ENCODE measurements around the gene CTDSPL2.
"Not testable (repeated sequence)": the region's sequence is repeated elsewhere in the genome, so short reads cannot be mapped to it uniquely, and the experiment has no call there.

Gene CTDSPL2

GRCh38 chr15:44426975-44427755 lies at the start of gene CTDSPL2:
TSS of gene CTDSPL2 (plus strand) at chr15:44427629. CDS start at chr15:44459015, 31,386 bp downstream.
- in situ Hi-C loops (cut with MboI; ENCODE audit: low sequenced_read_pairs), result no loop called here

- in situ Hi-C loops (cut with MboI; ENCODE audit: low sequenced_read_pairs), result no loop called here
These were observed 46.2 kb upstream of the CTDSPL2 start for GRCh38 chr15:44381236-44381635.

- in situ Hi-C loops (cut with MboI; ENCODE audit: low sequenced_read_pairs), result no loop called here
These were observed 42.0 kb upstream of the CTDSPL2 start for GRCh38 chr15:44385344-44385942.

GRCh38 chr15:44394062-44394461 lies 33.4 kb upstream of the CTDSPL2 start:
- in situ Hi-C loops (cut with MboI; ENCODE audit: low sequenced_read_pairs), result no loop called here

GRCh38 chr15:44394562-44394961 lies 32.9 kb upstream of the CTDSPL2 start:
- in situ Hi-C loops (cut with MboI; ENCODE audit: low sequenced_read_pairs), result no loop called here

GRCh38 chr15:44397869-44398268 lies 29.6 kb upstream of the CTDSPL2 start:
- in situ Hi-C loops (cut with MboI; ENCODE audit: low sequenced_read_pairs), result no loop called here

- in situ Hi-C loops (cut with MboI; ENCODE audit: low sequenced_read_pairs), result no loop called here
These were observed 13.4 kb upstream of the CTDSPL2 start for GRCh38 chr15:44414001-44414400.

GRCh38 chr15:44427756-44428724 lies 611 bp downstream of the CTDSPL2 start:
- in situ Hi-C loops (cut with MboI; ENCODE audit: low sequenced_read_pairs), result no loop called here

- in situ Hi-C loops (cut with MboI; ENCODE audit: low sequenced_read_pairs), result no loop called here
These were observed 8.7 kb downstream of the CTDSPL2 start for GRCh38 chr15:44435893-44436667.

GRCh38 chr15:44438402-44438801 lies 11.0 kb downstream of the CTDSPL2 start:
- in situ Hi-C loops (cut with MboI; ENCODE audit: low sequenced_read_pairs), result no loop called here

GRCh38 chr15:44441095-44441501 lies 13.7 kb downstream of the CTDSPL2 start:
- in situ Hi-C loops (cut with MboI; ENCODE audit: low sequenced_read_pairs), result no loop called here

- in situ Hi-C loops (cut with MboI; ENCODE audit: low sequenced_read_pairs), result no loop called here
These were observed 16.1 kb downstream of the CTDSPL2 start for GRCh38 chr15:44443515-44443914.

- in situ Hi-C loops (cut with MboI; ENCODE audit: low sequenced_read_pairs), result no loop called here
These were observed 20.4 kb downstream of the CTDSPL2 start for GRCh38 chr15:44447772-44448376.

- in situ Hi-C loops (cut with MboI; ENCODE audit: low sequenced_read_pairs), result no loop called here
These were observed 22.7 kb downstream of the CTDSPL2 start for GRCh38 chr15:44450172-44450571.

GRCh38 chr15:44453578-44454283 lies 26.3 kb downstream of the CTDSPL2 start:
- in situ Hi-C loops (cut with MboI; ENCODE audit: low sequenced_read_pairs), result not testable (repeated sequence)

GRCh38 chr15:44458429-44458828 lies 31.0 kb downstream of the CTDSPL2 start:
- in situ Hi-C loops (cut with MboI; ENCODE audit: low sequenced_read_pairs), result no loop called here

GRCh38 chr15:44468709-44469385 lies 41.4 kb downstream of the CTDSPL2 start:
- in situ Hi-C loops (cut with MboI; ENCODE audit: low sequenced_read_pairs), result no loop called here

- in situ Hi-C loops (cut with MboI; ENCODE audit: low sequenced_read_pairs), result no loop called here
These were observed 44.5 kb downstream of the CTDSPL2 start for GRCh38 chr15:44471885-44472455.

GRCh38 chr15:44479343-44479742 lies 51.9 kb downstream of the CTDSPL2 start:
- in situ Hi-C loops (cut with MboI; ENCODE audit: low sequenced_read_pairs), result no loop called here
